Coronary artery (tissue), 2 donors: ENCODE results near the gene TYW1B.
"Not testable (repeated sequence)": the region's sequence is repeated elsewhere in the genome, so short reads cannot be mapped to it uniquely, and the experiment has no call there.

Source experiments
- DNase-seq: peaks from one replicate; pipeline ENCODE4 v3.0.0-alpha.2; 2017; ENCODE audit warnings: low spot score
- H3K27ac ChIP-seq, 2 donors: fragments of 200-600 bp; sonication (generic); one replicate each; pipeline ENCODE4 v1.5.1; 2016 to 2019
- H3K4me3 ChIP-seq: fragments of 200-600 bp; sonication (generic); 2 replicates; pipeline ENCODE4 v1.5.1; 2016; ENCODE audit warnings: mild to moderate bottlenecking, moderate library complexity
- TF ChIP-seq, protein P1 (sequence below): fragments of 200-600 bp; sonication (generic); IDR thresholded peaks from one replicate; pipeline ENCODE4 v1.5.1; 2019; ENCODE audit warnings: antibody characterized with exemption

The TYW1B gene

DNA sequence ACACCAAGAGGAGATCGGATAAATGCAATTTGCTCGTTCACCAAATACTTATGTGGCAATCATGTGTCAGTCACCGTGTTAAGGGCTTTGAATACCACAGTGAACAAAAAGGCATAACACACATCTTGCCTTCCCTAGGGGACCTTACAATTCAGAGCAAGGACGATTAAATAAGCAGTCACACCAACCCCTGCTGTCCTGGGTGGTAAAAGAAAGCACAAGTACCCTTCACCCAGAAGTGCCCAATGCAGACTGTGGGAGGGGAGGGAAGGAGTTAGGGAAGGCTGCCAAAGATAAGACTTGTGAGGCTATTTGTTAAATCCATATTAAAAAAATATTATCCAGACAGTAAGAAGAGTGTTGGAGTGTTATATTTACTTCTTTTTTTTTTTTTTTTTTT is 146.8 kb downstream of the TYW1B start:
- H3K27ac ChIP-seq, DNase-seq, H3K4me3 ChIP-seq: not testable (repeated sequence)

DNA sequence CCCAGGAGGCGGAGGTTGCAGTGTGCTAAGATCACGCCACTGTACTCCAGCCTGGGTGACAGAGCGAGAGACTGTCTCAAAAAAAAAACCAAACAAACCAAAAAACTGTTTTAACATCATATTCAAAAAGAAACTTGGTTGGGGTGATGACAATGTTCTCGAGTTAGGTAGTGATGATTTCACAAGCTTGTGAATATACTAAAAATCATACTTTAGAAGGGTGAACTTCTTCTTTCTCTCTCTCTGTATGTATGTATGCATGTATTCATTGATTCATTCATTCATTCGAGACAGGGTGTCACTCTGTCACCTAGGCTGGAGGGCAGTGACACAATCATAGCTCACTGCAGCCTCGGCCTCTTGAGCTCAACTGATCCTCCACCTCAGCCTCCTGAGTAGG is 151.1 kb downstream of the TYW1B start:
- not testable (repeated sequence) for DNase-seq, H3K27ac ChIP-seq, H3K4me3 ChIP-seq

DNA sequence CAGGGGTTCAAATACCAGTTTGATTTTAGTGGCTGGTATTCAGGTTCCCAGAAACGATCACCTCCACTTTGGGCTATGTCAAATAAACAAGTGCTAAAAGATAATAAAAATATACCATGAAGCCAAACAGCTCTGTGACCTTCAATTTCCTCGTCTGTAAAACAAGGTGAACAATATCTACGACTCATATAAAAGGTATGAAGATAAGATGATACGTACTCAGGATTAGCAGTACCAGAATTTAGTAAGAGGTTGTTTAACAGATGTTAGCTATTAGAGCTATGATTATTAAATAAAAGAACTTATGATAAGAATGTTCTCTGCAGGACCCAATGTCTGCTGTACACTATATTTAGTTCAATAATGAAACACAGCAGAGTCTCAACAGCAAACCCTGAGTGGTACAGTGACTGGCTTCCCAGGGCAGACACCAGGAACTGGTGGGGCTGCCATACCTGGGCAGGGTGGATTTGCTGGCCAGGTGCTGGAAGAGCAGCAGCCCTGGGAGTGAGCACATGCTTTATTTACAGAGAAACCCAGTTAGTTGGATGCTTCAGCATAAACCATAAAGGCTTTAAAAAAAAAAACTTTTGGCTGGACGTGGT is 151.8 kb downstream of the TYW1B start:
- not testable (repeated sequence) for H3K27ac ChIP-seq, DNase-seq, H3K4me3 ChIP-seq

DNA sequence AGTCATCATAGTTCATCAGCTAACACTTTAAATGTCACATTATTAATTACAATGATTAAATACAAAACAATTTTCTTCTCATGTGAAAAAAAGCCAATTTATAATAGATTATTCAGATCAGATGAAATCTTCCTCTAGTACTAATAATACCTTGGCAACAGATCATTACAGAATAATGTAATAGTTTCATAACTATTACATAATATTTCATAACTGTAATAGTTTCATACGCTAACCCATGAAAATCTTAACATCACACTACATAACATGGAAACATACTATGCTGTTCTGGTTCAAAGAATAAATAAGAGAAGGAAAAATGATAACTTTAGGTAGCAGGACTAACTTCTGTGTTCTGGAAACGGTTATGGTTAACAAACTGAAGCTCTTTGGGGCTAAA is 152.3 kb downstream of the TYW1B start:
- DNase-seq, H3K27ac ChIP-seq, H3K4me3 ChIP-seq: not testable (repeated sequence)

DNA sequence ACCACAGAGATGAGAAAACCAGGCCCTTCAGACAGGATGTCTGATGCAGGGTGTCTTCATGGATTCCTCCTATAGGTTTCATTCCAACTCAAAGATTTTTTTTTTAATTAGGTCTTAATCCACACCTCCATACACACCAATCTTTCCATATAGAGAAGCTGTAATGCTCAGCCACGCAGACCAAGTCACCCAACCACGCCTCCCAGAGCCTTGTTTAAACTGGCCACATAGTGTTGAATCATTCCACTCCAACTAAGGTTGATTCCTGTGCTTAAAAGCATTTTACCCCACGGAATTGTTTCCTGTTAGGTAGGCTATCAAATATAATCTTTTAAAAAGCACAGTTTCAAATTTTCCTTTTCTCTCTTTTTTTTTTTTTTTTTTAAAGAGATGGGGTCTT is 153.6 kb downstream of the TYW1B start:
- TF ChIP-seq, protein P1, sequence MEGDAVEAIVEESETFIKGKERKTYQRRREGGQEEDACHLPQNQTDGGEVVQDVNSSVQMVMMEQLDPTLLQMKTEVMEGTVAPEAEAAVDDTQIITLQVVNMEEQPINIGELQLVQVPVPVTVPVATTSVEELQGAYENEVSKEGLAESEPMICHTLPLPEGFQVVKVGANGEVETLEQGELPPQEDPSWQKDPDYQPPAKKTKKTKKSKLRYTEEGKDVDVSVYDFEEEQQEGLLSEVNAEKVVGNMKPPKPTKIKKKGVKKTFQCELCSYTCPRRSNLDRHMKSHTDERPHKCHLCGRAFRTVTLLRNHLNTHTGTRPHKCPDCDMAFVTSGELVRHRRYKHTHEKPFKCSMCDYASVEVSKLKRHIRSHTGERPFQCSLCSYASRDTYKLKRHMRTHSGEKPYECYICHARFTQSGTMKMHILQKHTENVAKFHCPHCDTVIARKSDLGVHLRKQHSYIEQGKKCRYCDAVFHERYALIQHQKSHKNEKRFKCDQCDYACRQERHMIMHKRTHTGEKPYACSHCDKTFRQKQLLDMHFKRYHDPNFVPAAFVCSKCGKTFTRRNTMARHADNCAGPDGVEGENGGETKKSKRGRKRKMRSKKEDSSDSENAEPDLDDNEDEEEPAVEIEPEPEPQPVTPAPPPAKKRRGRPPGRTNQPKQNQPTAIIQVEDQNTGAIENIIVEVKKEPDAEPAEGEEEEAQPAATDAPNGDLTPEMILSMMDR, result no peak
- no peak overlapping the region for H3K4me3 ChIP-seq
- DNase-seq, result no peak
- no peak overlapping the region for H3K27ac ChIP-seq

DNA sequence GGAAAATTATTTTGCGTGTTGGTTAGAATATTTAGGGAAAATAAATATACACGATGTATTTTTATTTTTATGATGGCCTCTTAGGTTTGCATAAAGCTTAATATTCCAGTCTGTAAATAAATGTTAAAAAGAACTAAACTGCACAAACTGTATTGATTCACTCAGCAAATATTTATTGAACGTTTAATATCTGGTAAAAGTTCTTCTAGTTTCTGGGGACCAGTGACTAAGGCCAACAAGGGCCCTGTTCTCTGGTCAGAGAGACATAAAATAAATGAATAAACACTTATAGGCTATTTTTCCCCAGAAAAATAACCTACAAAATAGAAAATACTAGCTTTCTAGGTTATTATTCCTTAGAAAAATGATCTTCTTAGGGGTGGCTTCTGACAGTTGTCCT is 157.2 kb downstream of the TYW1B start:
- H3K4me3 ChIP-seq, DNase-seq, H3K27ac ChIP-seq: not testable (repeated sequence)

DNA sequence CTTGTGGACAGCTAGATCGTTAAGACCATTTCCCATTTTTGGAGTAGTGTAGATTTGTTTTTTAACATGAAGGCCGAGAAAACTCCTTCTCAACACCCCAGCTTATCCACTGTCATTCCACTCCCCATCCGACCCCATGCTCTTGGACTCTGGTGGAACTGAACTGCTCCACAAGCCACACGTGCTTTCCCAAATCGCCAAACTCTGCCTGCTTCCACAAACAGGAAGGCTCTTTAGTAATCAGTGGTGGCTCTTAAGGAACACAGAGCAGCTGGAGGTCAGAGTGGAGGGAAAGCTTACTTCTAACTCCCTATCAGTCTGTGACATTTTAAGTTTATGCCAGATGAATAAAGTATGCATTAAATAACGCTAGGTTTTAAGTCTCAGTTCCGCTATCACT is 159.6 kb downstream of the TYW1B start:
- not testable (repeated sequence) for DNase-seq, H3K27ac ChIP-seq, H3K4me3 ChIP-seq

DNA sequence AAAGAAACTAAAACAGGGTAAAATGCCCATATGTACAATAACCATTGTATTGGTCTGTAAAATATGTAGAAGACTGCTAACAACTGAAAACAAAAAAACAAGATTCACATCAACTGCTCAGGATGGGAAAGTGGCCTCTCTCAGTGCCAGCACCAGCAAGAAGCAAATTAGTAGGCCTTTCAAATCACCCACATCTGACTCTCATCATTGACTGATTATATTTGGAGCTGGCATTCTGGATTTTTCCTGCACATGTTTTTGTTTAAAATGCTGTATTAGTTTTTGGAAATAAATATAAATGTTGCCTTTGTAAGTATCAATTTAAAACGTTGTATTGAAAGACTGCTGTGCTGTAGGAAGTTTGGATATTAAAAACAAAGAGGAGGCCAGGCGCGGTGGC is 161.0 kb downstream of the TYW1B start:
- H3K4me3 ChIP-seq, DNase-seq: not testable (repeated sequence)

DNA sequence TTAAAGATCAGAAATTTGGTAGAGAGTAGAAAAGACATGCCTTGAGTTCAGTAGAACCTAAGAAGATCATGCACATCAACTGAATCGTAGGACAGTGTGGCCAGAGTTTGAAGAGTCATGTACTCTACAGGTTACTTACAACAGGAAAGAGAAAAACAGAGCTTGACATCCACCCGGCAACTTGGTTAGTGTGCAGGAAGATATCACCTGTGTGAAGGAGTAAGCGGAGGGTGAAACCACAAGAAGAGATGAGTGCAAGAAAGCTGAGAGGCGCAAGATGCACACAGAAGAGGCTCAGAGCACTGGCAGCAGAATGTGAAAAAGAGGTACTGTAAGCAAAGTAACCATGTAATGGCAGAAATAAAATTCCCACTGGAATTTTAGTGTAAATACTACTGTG is 179.4 kb downstream of the TYW1B start:
- not testable (repeated sequence) for H3K4me3 ChIP-seq, H3K27ac ChIP-seq, DNase-seq

More for the DNA sequence above, 161.0 kb downstream of the TYW1B start:
- not testable (repeated sequence) for H3K27ac ChIP-seq

DNA sequence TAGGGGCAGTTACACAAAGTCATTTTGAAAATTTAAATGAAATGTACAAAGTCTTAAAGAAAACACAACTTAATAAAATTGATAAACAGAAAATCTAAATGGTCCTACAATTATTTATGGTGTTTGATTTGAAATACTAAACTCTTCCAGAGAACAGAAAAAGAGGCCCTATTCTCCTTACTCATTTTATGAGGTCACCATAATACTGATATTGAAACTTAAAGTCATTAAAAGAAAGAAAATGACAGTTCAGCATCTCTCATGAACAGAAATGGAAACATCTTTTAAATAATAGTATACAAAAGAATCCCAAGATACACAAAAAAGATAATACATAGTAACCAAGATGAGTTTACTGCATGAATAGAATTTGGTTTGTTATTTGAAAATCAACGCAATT is 184.3 kb downstream of the TYW1B start:
- not testable (repeated sequence) for H3K27ac ChIP-seq, DNase-seq, H3K4me3 ChIP-seq

DNA sequence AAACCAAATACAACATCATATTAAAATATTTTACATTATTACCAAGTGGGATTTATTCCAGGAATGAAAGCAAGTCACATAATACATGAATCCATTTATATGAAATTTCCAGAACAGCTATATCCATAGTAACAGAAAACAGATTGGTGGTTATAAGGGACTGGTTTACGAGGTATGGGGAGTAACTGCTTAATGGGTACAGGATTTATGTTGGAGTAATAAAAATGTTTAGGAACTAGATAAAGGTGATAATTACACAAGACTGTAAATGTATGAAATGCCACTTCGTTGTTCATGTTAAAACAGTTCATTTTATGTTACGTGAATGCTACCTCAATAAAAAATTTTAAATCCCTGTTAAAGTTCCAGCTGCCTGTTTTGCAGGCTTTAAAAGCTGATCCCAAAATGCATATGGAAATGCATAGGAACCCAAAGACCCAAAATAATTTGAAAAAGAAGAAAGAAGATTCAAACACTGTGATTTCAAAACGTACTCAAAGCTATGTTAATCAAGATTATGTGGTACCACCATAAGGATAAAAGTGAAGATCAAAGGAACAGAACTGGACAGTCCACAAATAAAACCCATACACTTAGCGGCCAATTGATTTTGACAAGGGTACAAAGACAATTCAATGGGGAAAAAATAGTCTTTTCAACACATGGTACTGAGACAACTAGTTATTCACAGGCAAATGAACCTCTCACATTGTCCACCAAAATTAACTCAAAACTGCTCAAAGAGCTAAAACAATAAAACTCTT is 186.3 kb downstream of the TYW1B start:
- not testable (repeated sequence) for DNase-seq, H3K27ac ChIP-seq, H3K4me3 ChIP-seq

DNA sequence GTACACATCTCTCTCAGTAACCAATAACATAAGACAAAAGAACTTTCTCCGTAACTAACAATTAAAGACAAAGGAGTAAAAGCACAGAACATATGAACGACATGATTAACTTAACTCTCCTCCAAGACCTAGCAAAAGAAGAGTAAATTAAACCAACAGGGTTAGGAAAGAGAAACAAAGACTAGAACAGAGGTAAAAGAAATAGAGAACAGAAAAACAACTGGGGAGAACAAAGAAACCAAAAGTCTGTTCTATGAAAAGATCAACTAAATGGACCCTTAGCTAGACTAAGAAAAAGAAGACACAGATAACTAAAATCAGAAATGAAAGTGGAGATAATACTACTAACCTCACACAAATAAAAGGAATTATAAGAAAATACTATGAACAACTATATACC is 187.3 kb downstream of the TYW1B start:
- not testable (repeated sequence) for H3K27ac ChIP-seq, H3K4me3 ChIP-seq, DNase-seq

DNA sequence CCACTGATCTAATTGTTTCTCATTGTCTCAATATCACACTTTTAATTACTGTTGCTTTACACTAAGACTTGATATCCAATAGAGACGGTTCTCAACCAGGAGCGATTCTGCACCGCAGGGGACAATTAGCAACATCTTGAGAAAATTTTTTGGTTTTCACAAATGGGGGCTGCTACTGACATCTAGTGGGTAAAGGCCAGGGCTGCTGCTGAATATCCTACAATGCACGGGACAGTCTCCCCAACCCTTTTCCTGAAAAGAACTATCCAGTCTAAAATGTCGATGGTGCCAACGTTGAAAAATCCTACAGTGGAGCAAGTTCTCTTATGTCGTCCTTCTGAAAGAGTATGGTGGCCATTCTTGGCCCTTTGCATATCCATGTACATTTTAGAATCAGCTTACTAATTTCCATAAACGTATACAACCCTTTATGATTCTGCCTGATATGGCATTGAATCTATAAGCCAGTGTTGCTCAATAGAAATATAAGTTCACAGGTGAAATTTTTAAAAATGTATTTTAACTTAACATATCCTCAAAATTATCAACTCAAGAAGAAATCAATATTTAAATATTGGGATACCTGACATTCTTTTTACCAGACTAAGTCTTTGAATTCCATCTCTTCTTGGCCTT is 192.6 kb downstream of the TYW1B start:
- DNase-seq, H3K27ac ChIP-seq, H3K4me3 ChIP-seq: not testable (repeated sequence)

DNA sequence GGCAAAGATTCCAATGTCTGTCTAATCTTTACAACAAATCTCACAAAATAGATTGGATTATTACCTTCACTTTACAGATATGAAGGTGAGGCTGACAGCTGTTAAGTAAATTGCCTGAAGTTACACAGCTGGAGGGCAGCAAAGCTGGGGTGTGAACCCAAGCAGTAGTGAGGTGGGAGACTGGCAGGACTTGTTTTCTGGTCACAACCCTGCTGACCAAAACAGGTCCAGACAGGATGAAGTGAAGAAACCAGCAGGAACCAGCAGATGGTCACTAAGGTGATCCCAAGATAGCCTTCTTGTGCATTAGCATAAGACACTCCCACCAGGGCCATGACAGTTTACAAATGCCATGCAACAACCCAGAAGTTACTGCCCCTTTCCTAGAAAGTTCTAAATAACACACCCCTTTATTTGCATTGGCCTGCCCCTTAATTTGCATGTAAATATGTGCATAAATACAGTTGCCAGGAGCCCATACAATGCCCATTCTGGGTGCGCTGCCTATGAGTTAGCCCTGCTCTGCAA is 195.2 kb downstream of the TYW1B start:
- not testable (repeated sequence) for H3K27ac ChIP-seq, DNase-seq, H3K4me3 ChIP-seq

DNA sequence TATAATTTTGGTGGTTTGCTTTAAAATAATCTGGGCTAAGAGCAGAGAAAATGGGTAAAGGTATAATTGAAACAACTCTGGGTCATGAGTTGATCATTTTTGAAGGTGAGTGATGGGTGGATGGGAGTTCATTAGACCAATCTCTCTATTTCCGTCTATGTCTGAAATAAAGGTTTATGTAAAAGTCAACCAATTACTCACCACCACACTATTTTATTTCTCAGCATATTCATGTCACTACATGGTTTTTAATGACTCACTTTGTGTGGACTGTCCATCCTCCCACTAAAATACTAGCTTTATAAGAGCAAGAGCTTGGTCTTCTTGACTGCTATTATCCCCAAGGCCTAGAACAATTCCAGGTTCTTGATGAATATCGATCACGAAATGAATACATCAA is 199.6 kb downstream of the TYW1B start:
- not testable (repeated sequence) for H3K27ac ChIP-seq, H3K4me3 ChIP-seq, DNase-seq

DNA sequence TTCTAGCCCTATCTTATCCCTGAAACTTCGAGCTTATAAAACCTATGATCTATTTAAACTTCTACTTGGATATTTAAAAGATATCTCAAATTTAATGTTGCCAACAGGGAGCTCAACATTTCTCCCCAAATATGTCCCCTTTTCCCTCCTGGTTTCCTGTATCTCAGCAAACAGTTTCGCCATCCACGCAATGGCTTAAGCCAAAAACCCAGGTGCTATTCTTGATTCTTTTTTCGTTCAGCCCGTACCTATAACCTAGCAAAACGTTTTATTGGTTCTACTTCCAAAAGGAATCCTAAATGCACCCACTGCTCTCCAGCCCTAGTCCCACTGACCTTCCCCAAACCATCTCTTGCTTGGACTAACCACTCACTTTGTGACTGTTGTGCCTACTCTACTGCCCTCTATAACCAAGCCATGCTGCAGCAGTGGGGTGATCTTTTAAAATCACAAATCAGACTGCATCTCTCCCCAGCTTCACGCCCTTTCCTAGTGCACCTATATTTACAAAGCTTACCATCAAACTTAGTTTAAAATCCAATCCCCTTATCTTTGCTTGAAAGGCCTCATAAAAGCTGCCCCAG is 201.5 kb downstream of the TYW1B start:
- H3K4me3 ChIP-seq, H3K27ac ChIP-seq, DNase-seq: not testable (repeated sequence)

DNA sequence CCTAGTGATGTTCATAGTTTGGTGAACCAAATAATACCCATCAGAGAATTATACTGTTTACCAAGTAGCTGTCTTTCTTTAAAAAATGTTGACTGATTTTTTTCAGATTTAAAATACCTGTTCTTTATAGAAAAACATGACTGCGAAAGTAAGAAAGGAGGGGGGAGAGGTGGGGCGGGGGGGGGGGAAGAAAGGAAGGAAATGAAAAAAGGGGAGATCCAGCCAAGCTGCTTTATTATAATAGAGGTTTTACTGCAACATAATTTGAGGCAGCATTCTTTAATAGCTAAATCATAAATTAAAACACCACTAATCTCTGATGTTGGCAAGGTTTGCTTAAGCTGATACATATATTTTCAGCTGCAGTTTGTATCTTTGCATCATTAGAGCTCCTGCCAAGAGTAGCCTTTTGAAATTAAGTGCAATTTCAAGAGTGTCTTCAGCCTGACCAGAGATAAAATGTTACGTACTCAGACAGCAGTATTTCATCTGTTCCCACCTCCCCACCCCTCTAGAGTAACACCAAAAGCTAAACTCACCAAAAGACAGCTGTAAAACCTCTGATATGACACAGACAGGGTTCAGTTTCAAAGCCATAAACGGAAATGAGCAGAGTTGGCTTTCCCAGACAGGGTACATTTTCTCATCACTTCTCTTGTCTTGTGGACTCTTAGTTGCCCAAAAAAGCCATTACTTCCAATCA is 202.1 kb downstream of the TYW1B start:
- not testable (repeated sequence) for H3K4me3 ChIP-seq, DNase-seq, H3K27ac ChIP-seq
